DOHH2 (cell line): ENCODE measurements around the gene ZNF677.
"Not testable (repeated sequence)": the region's sequence is repeated elsewhere in the genome, so short reads cannot be mapped to it uniquely, and the experiment has no call there.

ENCODE experiments used
- H3F3A ChIP-seq: fragments of 200-600 bp; sonication (generic), shearing (Covaris generic); 2 replicates; pipeline ENCODE4 v1.6.0; 2016; ENCODE audit warnings: antibody characterized with exemption, mild to moderate bottlenecking; ENCODE audit not compliant: control insufficient read depth, insufficient read depth
- H3K27ac ChIP-seq: fragments of 200-600 bp; sonication (generic); 2 replicates; pipeline ENCODE4 v1.5.1; 2014; ENCODE audit warnings: low read depth, mild to moderate bottlenecking, low read length, moderate library complexity
- H3K27me3 ChIP-seq: fragments of 200-600 bp; sonication (generic); 2 replicates; pipeline ENCODE4 v1.6.1; 2014; ENCODE audit warnings: mild to moderate bottlenecking, low read length, mixed read lengths; ENCODE audit not compliant: control insufficient read depth
- H3K36me3 ChIP-seq: fragments of 200-600 bp; sonication (generic); 2 replicates; pipeline ENCODE4 v1.6.1; 2014; ENCODE audit warnings: mild to moderate bottlenecking, low read length, moderate library complexity, mixed read lengths; ENCODE audit not compliant: control insufficient read depth
- H3K4me1 ChIP-seq: fragments of 200-600 bp; sonication (generic); 2 replicates; pipeline ENCODE4 v1.6.1; 2014; ENCODE audit warnings: mild to moderate bottlenecking, low read length, mixed read lengths; ENCODE audit not compliant: control insufficient read depth
- H3K4me2 ChIP-seq: fragments of 200-600 bp; sonication (generic); 2 replicates; pipeline ENCODE4 v1.6.0; 2014; ENCODE audit warnings: mild to moderate bottlenecking, low read length, moderate library complexity
- H3K4me3 ChIP-seq: fragments of 200-600 bp; sonication (generic); 2 replicates; pipeline ENCODE4 v1.5.1; 2014; ENCODE audit warnings: mild to moderate bottlenecking, low read length, mixed read lengths
- H3K79me2 ChIP-seq: fragments of 200-600 bp; sonication (generic); 2 replicates; pipeline ENCODE4 v1.6.1; 2014; ENCODE audit warnings: mild to moderate bottlenecking, low read length, mixed read lengths; ENCODE audit not compliant: control insufficient read depth
- H3K9me2 ChIP-seq: fragments of 200-600 bp; sonication (generic); replicated peaks from 2 replicates; pipeline ENCODE4 v1.6.1; 2014; ENCODE audit warnings: mild to moderate bottlenecking, low read length, mixed read lengths; ENCODE audit not compliant: control insufficient read depth
- H3K9me3 ChIP-seq: fragments of 200-600 bp; sonication (generic); 2 replicates; pipeline ENCODE4 v1.6.1; 2014; ENCODE audit warnings: antibody characterized with exemption, low read length, mixed read lengths; ENCODE audit not compliant: control insufficient read depth, insufficient read depth
- H4K20me1 ChIP-seq: fragments of 200-600 bp; sonication (generic); 2 replicates; pipeline ENCODE4 v1.6.0; 2014; ENCODE audit warnings: low read depth, mild to moderate bottlenecking, antibody characterized with exemption, low read length, moderate library complexity; ENCODE audit not compliant: control insufficient read depth, insufficient read depth
- EZH2phosphoT487 ChIP-seq: fragments of 200-600 bp; sonication (generic); IDR thresholded peaks from 2 replicates; pipeline ENCODE4 v1.6.1; 2017; ENCODE audit warnings: borderline replicate concordance, mild to moderate bottlenecking, antibody characterized with exemption, low read length, moderate library complexity, mixed read lengths
- TF ChIP-seq, protein P1 (sequence below): fragments of 200-600 bp; sonication (generic); IDR thresholded peaks from one replicate; pipeline ENCODE4 v1.5.1; 2014; ENCODE audit warnings: antibody characterized with exemption, mild to moderate bottlenecking, low read depth, low read length; ENCODE audit not compliant: poor library complexity, severe bottlenecking

ZNF677 gene

DNA sequence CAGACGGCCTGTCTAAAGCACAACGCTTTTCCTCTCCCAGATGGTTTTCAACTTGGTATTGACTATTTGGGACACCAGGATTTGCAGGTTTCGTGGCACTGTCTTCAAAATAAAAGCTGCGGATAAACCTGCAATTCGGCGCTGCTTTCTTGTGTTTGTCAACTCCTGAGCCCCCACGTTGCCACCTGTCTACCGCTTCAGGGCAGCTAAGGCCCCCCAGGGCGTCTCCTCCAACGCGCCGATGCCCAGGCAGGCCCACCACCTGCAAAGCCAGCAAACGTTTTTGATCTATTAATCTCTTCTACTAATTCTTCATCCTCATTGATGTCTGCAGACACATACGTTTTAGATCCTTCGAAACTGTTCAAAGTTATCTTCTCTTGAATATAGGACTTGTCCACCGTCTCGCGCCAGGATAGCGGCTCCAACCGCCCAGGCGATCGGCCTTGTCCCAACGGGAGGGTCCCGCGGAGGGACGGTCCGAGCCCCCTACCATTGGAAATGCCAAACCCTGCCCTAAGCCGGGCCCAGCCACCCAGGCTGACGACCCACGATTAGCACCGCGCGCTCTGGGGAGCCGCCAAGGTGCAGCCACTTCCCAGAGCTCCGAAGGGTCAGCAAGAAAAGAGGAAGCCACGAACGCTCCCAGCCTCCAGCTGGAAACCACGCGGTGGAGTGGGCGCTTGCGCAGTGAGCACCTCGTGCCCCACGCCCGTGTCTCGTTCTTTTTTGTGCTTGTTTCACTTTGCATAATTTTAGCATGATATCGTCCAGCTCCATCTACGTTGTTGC lies 36.3 kb upstream of the ZNF677 start:
- no peaks in the 10 kb centered on the region for H3F3A ChIP-seq
- H3K27me3 ChIP-seq: no peaks in the 10 kb centered on the region
- no peak overlapping the region for H3K4me3 ChIP-seq
- no peaks in the 10 kb centered on the region for H3K79me2 ChIP-seq
- H3K27ac ChIP-seq: no peak overlapping the region
- no peaks in the 10 kb centered on the region for H3K4me1 ChIP-seq
- no peaks in the 10 kb centered on the region for H4K20me1 ChIP-seq
- no peak overlapping the region for H3K4me2 ChIP-seq
- peaks cover 17% of the 10 kb centered on the region; the same call in 1 of the 2 replicates for H3K9me3 ChIP-seq
- no peaks in the 10 kb centered on the region for H3K36me3 ChIP-seq
- TF ChIP-seq EZH2phosphoT487: no peak
- TF ChIP-seq, protein P1, sequence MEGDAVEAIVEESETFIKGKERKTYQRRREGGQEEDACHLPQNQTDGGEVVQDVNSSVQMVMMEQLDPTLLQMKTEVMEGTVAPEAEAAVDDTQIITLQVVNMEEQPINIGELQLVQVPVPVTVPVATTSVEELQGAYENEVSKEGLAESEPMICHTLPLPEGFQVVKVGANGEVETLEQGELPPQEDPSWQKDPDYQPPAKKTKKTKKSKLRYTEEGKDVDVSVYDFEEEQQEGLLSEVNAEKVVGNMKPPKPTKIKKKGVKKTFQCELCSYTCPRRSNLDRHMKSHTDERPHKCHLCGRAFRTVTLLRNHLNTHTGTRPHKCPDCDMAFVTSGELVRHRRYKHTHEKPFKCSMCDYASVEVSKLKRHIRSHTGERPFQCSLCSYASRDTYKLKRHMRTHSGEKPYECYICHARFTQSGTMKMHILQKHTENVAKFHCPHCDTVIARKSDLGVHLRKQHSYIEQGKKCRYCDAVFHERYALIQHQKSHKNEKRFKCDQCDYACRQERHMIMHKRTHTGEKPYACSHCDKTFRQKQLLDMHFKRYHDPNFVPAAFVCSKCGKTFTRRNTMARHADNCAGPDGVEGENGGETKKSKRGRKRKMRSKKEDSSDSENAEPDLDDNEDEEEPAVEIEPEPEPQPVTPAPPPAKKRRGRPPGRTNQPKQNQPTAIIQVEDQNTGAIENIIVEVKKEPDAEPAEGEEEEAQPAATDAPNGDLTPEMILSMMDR: no peak
- no peaks in the 10 kb centered on the region for H3K9me2 ChIP-seq

DNA sequence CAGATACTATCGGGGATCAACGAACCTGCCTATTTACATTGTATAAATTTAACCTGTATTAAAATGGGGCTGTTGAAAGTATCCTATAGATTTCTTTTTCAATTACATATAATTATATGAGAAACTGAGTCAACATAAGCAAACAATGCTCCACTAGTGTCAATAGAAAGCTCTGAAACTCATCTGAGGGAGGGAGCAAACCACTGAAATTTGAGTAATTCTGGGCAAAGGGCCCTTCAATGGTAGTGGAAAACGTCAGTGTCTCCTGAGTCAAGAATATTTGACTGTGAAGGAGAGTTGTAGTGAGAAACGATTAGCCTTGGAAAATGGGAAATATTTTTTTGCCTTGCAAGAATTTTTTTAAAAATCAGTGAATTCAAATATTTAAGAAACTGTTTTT lies 30.4 kb upstream of the ZNF677 start:
- Histone ChIP-seq H3K4me2 (no peak overlapping the region), H3K36me3 (no peaks in the 10 kb centered on the region), H3F3A (no peaks in the 10 kb centered on the region), H3K79me2 (no peaks in the 10 kb centered on the region), H3K4me3 (no peak overlapping the region), H3K27me3 (no peaks in the 10 kb centered on the region), H3K4me1 (no peaks in the 10 kb centered on the region), H3K9me3 (peaks cover 5% of the 10 kb centered on the region; the same call in 1 of the 2 replicates), H4K20me1 (no peaks in the 10 kb centered on the region), H3K9me2 (no peaks in the 10 kb centered on the region), H3K27ac (no peak overlapping the region)
- TF ChIP-seq EZH2phosphoT487: no peak
- TF ChIP-seq, protein P1: no peak

DNA sequence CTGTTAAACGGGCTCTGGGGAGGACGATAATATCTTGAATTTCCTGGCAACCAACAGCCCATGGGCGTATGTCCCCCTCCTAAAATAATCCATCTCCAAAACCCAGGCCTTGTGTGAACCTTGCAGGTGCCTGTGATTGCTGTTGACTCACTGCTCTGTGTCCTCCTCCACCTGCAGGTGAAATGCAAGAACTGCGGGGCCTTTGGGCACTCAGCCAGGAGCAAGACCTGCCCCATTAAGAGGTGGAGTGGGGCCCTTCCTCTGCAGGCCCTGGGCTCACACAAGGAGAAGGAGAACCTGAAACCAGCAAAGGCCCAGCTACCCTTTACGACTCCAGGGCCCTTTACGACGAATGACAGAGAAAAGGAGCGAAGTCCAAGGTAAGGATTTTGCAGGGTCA lies 27.3 kb upstream of the ZNF677 start:
- not testable (repeated sequence) for H3K27ac ChIP-seq, H3K4me1 ChIP-seq, H3K79me2 ChIP-seq, H3K36me3 ChIP-seq, H3K4me3 ChIP-seq, H3K9me3 ChIP-seq, H4K20me1 ChIP-seq, H3K27me3 ChIP-seq, H3K9me2 ChIP-seq, H3F3A ChIP-seq, H3K4me2 ChIP-seq

DNA sequence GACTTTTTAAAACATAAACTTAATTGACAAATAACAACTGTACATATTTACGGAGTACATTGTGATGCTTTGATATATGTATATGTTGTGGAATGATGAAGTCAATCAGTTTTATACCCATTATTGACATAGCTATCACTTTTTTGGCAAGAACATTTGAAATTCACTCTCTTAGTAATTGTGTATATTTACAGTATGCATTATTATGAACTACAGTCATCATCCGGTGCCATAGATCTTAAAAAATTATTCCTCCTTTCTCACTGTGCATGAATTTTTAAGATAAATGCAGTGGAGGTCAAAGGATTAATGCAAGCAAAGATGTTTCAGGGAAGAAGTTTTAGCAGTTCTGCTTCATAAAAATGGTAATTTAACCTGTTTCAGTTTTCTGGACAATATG lies 20.8 kb upstream of the ZNF677 start:
- TF ChIP-seq EZH2phosphoT487: no peak
- TF ChIP-seq, protein P1: no peak
- H3K27me3 ChIP-seq: no peaks in the 10 kb centered on the region
- no peaks in the 10 kb centered on the region for H4K20me1 ChIP-seq
- no peak overlapping the region for H3K27ac ChIP-seq
- no peak overlapping the region for H3K4me3 ChIP-seq
- no peaks in the 10 kb centered on the region for H3K79me2 ChIP-seq
- no peaks in the 10 kb centered on the region for H3K9me2 ChIP-seq
- H3F3A ChIP-seq: no peaks in the 10 kb centered on the region
- H3K4me2 ChIP-seq: no peak overlapping the region
- H3K4me1 ChIP-seq: no peaks in the 10 kb centered on the region
- H3K9me3 ChIP-seq: no peaks in the 10 kb centered on the region
- H3K36me3 ChIP-seq: no peaks in the 10 kb centered on the region
